T-helper 22 cell (primary cell): ENCODE measurements around the gene DRAP1.

ENCODE experiments used
- DNase-seq: peaks from one replicate; pipeline ENCODE4 v3.0.0-alpha.2; 2020; ENCODE audit warnings: low read depth

Gene DRAP1

DNA sequence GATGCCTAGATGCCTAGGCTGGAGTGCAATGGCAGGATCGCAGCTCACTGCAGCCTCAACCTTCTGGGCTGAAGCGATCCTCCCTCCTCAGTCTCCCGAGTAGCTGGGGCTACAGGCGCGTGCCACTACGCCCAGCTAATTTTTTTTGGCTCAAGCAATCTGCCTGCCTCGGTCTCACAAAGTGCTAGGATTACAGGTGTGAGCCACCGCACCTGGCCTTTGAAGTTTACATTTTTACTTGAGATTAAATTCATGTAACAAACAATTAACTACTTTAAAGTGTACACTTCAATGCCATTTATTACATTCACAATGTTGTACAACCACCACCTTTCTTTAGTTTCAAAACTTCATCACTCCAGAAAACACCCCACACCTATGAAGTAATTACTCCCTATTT is 15.5 kb upstream of the DRAP1 start:
- no peak for DNase-seq

- no peak for DNase-seq
Observed at GRCh38 chr11:65906602-65907001, 12.6 kb upstream of the DRAP1 start.

DNA sequence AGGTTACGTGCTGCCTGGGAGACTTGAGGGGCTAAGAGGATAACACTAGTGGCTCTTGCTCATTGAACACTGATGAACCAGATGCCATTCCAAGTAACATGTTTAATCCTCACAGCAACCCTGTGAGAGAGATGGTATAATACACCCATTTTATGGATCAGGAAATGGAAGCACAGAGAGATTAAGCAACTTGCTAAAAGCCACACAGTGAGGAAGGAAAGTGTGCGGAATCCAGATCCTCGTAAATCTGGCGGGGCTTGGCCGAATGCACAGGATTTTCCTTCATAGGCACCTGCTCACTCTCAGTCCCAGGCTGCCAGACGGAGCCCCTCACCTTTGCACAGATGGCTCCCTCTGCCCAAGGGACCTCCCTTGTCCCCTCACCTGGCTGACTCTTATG is 11.3 kb upstream of the DRAP1 start:
- DNase-seq = no peak

DNA sequence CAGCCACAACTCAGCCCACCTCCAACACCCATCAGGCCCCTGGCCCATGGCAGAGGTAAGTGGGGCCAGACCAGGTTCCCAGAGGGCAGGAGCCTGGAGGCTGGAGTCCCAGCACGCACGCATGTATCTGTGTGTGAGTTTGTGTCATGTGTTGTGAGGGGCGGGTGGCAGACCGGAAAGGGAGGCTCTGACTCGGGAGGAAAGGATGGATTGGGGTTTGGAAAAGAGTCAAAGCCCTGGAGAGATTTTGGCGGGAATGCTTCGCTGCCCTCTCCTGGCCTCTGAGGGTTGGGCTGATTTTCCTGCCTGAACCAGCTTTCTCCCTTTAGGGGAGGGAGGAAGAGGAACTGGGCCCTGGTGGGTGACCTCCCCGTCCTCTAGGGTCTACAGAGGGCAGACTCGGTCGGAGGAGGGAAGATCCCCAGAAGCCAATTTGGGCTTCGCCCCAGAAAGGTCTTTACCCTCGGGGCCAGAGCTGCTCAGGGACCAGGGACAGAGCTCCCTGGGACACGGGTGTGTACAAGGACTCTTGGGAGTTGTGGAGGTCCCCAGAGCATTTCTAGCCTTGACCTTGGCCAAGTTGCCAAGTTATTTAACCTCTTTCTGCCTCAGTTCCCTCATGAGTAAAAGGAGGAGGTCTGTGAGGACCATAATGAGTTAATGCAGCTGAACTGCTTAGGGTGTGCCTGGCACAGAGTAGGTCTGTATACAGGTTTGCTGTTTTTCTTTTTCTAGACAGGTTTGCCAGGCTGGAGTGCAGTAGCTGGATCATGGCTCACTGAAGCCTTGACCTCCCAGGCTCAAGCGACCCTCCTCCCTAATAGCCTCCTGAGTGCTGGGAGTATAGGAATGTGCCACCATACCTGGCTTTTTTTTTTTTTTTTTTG is 7.3 kb upstream of the DRAP1 start:
- DNase-seq = no peak

DNA sequence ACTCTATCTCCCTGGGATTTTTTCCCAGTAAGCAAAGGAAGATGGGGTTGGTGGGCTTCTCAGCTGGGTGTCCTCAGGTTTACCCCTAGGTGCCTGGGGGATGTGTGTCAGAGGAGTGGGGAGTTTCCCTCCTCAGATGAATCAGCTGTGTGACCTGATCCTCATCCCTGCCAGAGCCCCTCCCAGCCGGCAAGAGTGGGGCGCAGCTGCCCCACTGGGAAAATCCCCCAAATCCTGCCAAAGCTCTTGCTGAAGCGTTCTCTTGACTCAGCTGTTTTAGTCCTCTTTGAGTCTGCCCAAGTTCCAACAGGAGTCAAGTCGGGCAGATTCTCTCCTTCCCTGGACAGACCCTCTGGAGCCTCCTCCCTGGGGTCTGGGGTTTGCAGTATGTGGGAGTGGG is 6.4 kb upstream of the DRAP1 start:
- DNase-seq = no peak

GRCh38 chr11:65915101-65915820 is 4.0 kb upstream of the DRAP1 start:
- DNase-seq = no peak

DNA sequence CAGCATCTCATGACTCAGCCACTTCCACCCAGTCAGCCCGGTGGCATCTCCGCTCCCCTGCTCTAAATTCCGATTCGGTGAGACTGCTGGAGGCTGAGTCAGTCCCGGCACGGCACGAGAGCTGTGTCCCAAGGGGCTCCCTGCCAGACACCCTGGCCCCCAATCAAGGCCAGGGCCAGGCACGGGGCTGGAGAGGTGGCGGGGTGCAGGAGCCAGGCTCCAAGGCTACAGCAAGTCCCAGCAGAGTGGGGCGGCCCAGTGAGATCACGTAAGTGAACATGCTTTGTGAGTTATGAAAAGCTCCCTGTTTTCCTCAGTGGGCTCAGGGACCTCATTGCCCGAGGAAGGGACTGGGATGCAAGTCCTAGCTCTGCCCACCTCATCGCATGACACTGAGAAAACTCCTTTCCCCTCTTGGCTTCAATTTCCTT is 3.4 kb upstream of the DRAP1 start:
- DNase-seq = no peak

GRCh38 chr11:65916391-65916790 is 2.8 kb upstream of the DRAP1 start:
- no peak for DNase-seq

- DNase-seq = no peak
Observed at GRCh38 chr11:65917077-65917433, 2.2 kb upstream of the DRAP1 start.

- no peak for DNase-seq
Observed at GRCh38 chr11:65917434-65918210, 1.6 kb upstream of the DRAP1 start.

DNA sequence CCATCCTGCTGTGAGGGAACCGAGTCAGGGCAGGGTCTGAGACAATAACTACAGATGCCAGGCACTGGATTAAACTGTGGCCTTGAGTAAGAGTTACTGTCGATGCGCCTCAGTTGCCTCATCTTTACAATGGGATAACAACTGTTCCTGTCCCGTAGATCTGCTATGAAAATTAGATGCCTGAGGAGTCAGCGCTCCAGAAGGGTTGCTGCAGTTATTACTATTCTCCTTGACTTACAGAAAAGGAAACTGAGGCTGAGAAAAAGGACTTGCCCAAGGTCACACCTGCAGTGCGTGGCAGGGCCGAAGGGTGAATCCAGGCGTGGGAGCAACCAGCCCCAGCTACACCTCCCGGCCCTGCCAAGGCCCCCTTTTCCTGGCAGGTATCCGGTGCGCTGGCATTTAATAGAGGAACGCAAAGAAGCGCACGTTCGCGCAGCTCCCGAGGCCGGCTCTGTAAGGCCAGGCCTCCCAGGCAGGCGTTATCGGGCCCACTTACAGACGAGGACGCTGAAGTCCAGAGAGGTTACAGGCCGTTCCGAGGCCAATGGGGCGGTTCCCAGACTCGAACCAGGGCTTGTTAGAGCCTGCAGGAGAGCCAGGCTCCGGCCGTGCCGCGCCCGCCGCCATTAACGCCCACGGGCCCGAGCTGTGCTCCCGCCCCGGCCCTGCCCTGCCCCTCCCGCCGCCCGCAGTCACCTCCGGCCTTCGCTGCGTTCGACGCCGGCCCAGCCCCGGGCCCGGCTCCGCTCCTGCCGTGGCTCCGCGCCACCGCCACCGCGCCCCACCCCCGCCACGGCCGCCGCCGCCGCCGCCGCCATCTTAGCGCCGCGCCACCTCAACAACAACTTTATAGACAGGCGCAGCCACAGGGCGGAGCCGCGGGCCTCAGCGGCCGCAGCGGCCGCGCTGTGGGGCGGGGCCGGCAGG is 750 bp upstream of the DRAP1 start, which contains the start of gene C11orf68:
Gene C11orf68, minus strand, starts transcription at position 852 of the 930 bp plus-strand sequence. Its CDS starts 31 bp downstream, at position 821.
- DNase-seq = no peak

- DNase-seq = peak; percentile 64
Observed at GRCh38 chr11:65919573-65920371, 546 bp downstream of the DRAP1 start.

- DNase-seq = no peak
Observed at GRCh38 chr11:65920372-65920802, 1.2 kb downstream of the DRAP1 start.

- DNase-seq = no peak
Observed at GRCh38 chr11:65921033-65921555, 1.9 kb downstream of the DRAP1 start.

GRCh38 chr11:65921876-65922275 is 2.6 kb downstream of the DRAP1 start:
- DNase-seq = no peak

GRCh38 chr11:65922565-65922964 is 3.3 kb downstream of the DRAP1 start:
- DNase-seq = no peak

GRCh38 chr11:65925397-65925796 is 6.2 kb downstream of the DRAP1 start:
- DNase-seq = no peak

- DNase-seq = peak; percentile 55
Observed at GRCh38 chr11:65927904-65928397, 8.7 kb downstream of the DRAP1 start.

DNA sequence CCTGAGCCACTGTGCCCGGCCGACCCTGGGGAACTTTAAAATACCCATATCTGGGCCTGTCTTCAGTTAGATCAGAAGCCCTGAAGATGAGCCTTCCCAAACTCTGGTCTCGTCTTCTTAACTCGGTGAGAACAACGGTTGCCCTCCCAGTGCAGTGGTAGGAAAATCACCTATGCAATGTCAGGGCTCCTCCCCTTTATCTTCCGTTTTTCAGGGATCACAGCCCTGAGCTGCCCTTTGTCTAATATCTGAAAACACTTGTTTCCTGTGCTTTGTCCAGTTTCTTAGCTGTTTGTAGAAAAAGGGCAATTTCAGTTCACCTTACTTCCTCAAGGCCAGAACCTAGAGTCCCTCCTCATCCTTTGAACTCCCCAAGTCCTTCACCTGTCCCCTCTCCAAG is 9.4 kb downstream of the DRAP1 start:
- no peak for DNase-seq
